H1 (cell line): Measurements from ENCODE around the gene KDM8. TPM values are rescaled to one million over a fixed set of nuclear protein-coding genes. Genes with fewer than 3 reads are reported as not detected.

Source experiments
- CTCF ChIA-PET: fragments of 300-600 bp; sonication (Branson Sonifier 250); formaldehyde crosslinking; loops from one replicate; lab custom pipeline; 2021; ENCODE audit not compliant: partially characterized antibody; lab: Charles Lee
- POLR2A ChIA-PET: fragments of 300-600 bp; sonication (Branson Sonifier 250); formaldehyde crosslinking; loops from one replicate; lab custom pipeline; 2021; ENCODE audit warnings: inconsistent platforms; ENCODE audit not compliant: partially characterized antibody; lab: Charles Lee
- DNase-seq, 2 experiments: peaks; one replicate each; pipeline versions ENCODE4 v3.0.0 to v3.0.0-alpha.2; 2010 to 2022; ENCODE audit warnings: low spot score in 2 of 2, low read depth in 1 of 2, mixed read lengths in 1 of 2
- FAIRE-seq: peaks from 2 replicates; lab custom pipeline; 2011; peaks lifted over from hg19 to GRCh38; lab: Jason Lieb, UNC
- H2AFZ ChIP-seq: 2 replicates; pipeline ENCODE4 v1.8.1; 2012; ENCODE audit warnings: low read length, inconsistent platforms
- H2AK5ac ChIP-seq: 2 replicates; pipeline ENCODE4 v1.6.1; 2013; ENCODE audit warnings: low read depth, low read length
- H2BK120ac ChIP-seq: replicated peaks from 2 replicates; pipeline ENCODE3; 2013; ENCODE audit warnings: low read depth, low read length, inconsistent platforms
- H2BK12ac ChIP-seq: 2 replicates; pipeline ENCODE4 v1.6.1; 2013; ENCODE audit warnings: low read depth, low read length
- H2BK15ac ChIP-seq: 2 replicates; pipeline ENCODE4 v1.6.1; 2013; ENCODE audit warnings: low read length
- H2BK20ac ChIP-seq: 2 replicates; pipeline ENCODE4 v1.6.1; 2013; ENCODE audit warnings: low read length
- H2BK5ac ChIP-seq: 2 replicates; pipeline ENCODE4 v1.6.1; 2013; ENCODE audit warnings: low read depth, low read length
- H3K14ac ChIP-seq: 2 replicates; pipeline ENCODE4 v1.6.1; 2013; ENCODE audit warnings: inconsistent platforms; ENCODE audit not compliant: insufficient read length
- H3K18ac ChIP-seq: 2 replicates; pipeline ENCODE4 v1.6.1; 2013; ENCODE audit warnings: low read length; ENCODE audit errors: extremely low read depth
- H3K23ac ChIP-seq: 2 replicates; pipeline ENCODE4 v1.6.1; 2013; ENCODE audit warnings: inconsistent platforms; ENCODE audit not compliant: insufficient read length
- H3K23me2 ChIP-seq: 2 replicates; pipeline ENCODE4 v1.6.1; 2013; ENCODE audit warnings: low read depth, low read length
- H3K27ac ChIP-seq: 2 replicates; pipeline ENCODE4 v1.6.1; 2011; ENCODE audit warnings: low read depth, low read length, inconsistent platforms
- H3K27me3 ChIP-seq, 4 experiments: replicated peaks in 1 of 4; 1 replicate in 1 of 4; 2 replicates in 3 of 4; pipeline versions ENCODE4 v1.6.1 to v1.8.1; 2011 to 2013; ENCODE audit warnings: low read length in 3 of 4, mild to moderate bottlenecking in 3 of 4, inconsistent platforms in 2 of 4, mixed read lengths in 2 of 4, moderate library complexity in 1 of 4; ENCODE audit not compliant: control insufficient read depth in 3 of 4, insufficient read depth in 3 of 4; ENCODE audit errors: extremely low read depth in 1 of 4
- H3K36me3 ChIP-seq, 4 experiments: 2 replicates each; pipeline versions ENCODE4 v1.6.1 to v1.8.1; 2011 to 2013; ENCODE audit warnings: mild to moderate bottlenecking in 4 of 4, low read length in 3 of 4, moderate library complexity in 2 of 4, control low read depth in 1 of 4, inconsistent platforms in 1 of 4; ENCODE audit not compliant: insufficient read depth in 4 of 4, control insufficient read depth in 2 of 4
- H3K4ac ChIP-seq: replicated peaks from 2 replicates; pipeline ENCODE3; 2013; ENCODE audit warnings: low read length, low read depth, mixed read lengths, inconsistent platforms; ENCODE audit not compliant: insufficient read length
- H3K4me1 ChIP-seq, 4 experiments: replicated peaks in 1 of 4; 1 replicate in 1 of 4; 2 replicates in 3 of 4; pipeline versions ENCODE4 v1.6.1 to v1.8.1; 2011 to 2013; ENCODE audit warnings: low read length in 3 of 4, inconsistent platforms in 2 of 4, mixed read lengths in 1 of 4; ENCODE audit not compliant: insufficient read depth in 4 of 4, control insufficient read depth in 3 of 4
- H3K4me2 ChIP-seq, 2 experiments: 2 replicates each; pipeline versions ENCODE4 v1.6.1 to v1.8.1; 2011 to 2013; ENCODE audit warnings: low read depth in 2 of 2, low read length in 2 of 2, control low read depth in 1 of 2, inconsistent platforms in 1 of 2, mild to moderate bottlenecking in 1 of 2; ENCODE audit not compliant: insufficient read depth in 1 of 2
- H3K4me3 ChIP-seq, 4 experiments: fragments of 200-600, 300-600 bp in 1 of 4; sonication (generic), shearing (Covaris generic), sonication (Bioruptor Twin) in 1 of 4; 2 replicates each; pipeline versions ENCODE4 v1.5.1 to v1.8.1; 2011 to 2016; ENCODE audit warnings: low read length in 4 of 4, low read depth in 3 of 4, control low read depth in 2 of 4, inconsistent platforms in 2 of 4, mild to moderate bottlenecking in 2 of 4, mixed read lengths in 1 of 4, moderate library complexity in 1 of 4; ENCODE audit not compliant: insufficient read depth in 2 of 4; ENCODE audit errors: extremely low read depth in 1 of 4
- H3K56ac ChIP-seq: replicated peaks from 2 replicates; pipeline ENCODE3; 2013; ENCODE audit warnings: low read depth, mild to moderate bottlenecking, mixed read lengths, low read length, inconsistent platforms; ENCODE audit not compliant: insufficient read length
- H3K79me1 ChIP-seq: 2 replicates; pipeline ENCODE4 v1.6.1; 2013; ENCODE audit warnings: low read depth, low read length, control low read depth
- H3K79me2 ChIP-seq, 2 experiments: 2 replicates each; pipeline versions ENCODE4 v1.6.1 to v1.8.1; 2012 to 2013; ENCODE audit warnings: low read length in 2 of 2, mild to moderate bottlenecking in 2 of 2, inconsistent platforms in 1 of 2; ENCODE audit not compliant: insufficient read depth in 2 of 2, control insufficient read depth in 1 of 2
- H3K9ac ChIP-seq, 4 experiments: replicated peaks in 1 of 4; 1 replicate in 1 of 4; 2 replicates in 3 of 4; pipeline versions ENCODE4 v1.6.1 to v1.8.1; 2011 to 2013; ENCODE audit warnings: low read depth in 3 of 4, low read length in 3 of 4, control low read depth in 2 of 4, mild to moderate bottlenecking in 2 of 4, moderate library complexity in 2 of 4, inconsistent platforms in 1 of 4; ENCODE audit errors: extremely low read depth in 1 of 4
- H3K9me3 ChIP-seq, 2 experiments: 2 replicates each; pipeline versions ENCODE4 v1.6.1 to v1.8.1; 2012 to 2013; ENCODE audit warnings: mild to moderate bottlenecking in 2 of 2, moderate library complexity in 2 of 2, control low read depth in 1 of 2, inconsistent platforms in 1 of 2, low read depth in 1 of 2, low read length in 1 of 2, mixed read lengths in 1 of 2; ENCODE audit not compliant: insufficient read depth in 2 of 2
- H4K20me1 ChIP-seq, 2 experiments: replicated peaks in 1 of 2; 2 replicates each; pipeline versions ENCODE3 to v1.8.1; 2011 to 2013; ENCODE audit warnings: inconsistent platforms in 2 of 2, low read length in 2 of 2, mild to moderate bottlenecking in 1 of 2; ENCODE audit not compliant: insufficient read depth in 2 of 2, control insufficient read depth in 1 of 2
- H4K5ac ChIP-seq: 2 replicates; pipeline ENCODE4 v1.6.1; 2013; ENCODE audit warnings: low read length, low read depth, mixed read lengths, inconsistent platforms; ENCODE audit not compliant: insufficient read length
- H4K8ac ChIP-seq: 2 replicates; pipeline ENCODE4 v1.8.0; 2013; ENCODE audit warnings: mild to moderate bottlenecking, moderate library complexity, low read length, inconsistent platforms; ENCODE audit not compliant: insufficient read depth; ENCODE audit errors: extremely low read depth
- H4K91ac ChIP-seq: replicated peaks from 2 replicates; pipeline ENCODE3; 2013; ENCODE audit warnings: low read length, mixed read lengths, inconsistent platforms; ENCODE audit not compliant: insufficient read length
- ASH2L ChIP-seq: fragments of 200-600, 300-600 bp; sonication (generic); IDR thresholded peaks from one replicate; pipeline ENCODE4 v1.7.1; 2017; ENCODE audit warnings: low read length
- NANOG ChIP-seq: IDR thresholded peaks from 2 replicates; pipeline ENCODE4 v1.6.1; 2011; ENCODE audit warnings: low read length, low read depth, mild to moderate bottlenecking, inconsistent platforms; ENCODE audit not compliant: insufficient read depth, poor library complexity, severe bottlenecking
- POLR2AphosphoS5 ChIP-seq: IDR thresholded peaks from 2 replicates; pipeline ENCODE4 v1.6.1; 2011; ENCODE audit warnings: low read depth, low read length
- RAD21 ChIP-seq, 2 experiments: IDR thresholded peaks in 1 of 2; conservative IDR thresholded peaks in 1 of 2; 2 replicates each; pipeline ENCODE4 v1.6.1; 2011; ENCODE audit warnings: low read depth in 2 of 2, low read length in 2 of 2, improper control_type of control experiment in 1 of 2, inconsistent platforms in 1 of 2, mild to moderate bottlenecking in 1 of 2, moderate library complexity in 1 of 2
- TEAD4 ChIP-seq: IDR thresholded peaks from 2 replicates; pipeline ENCODE4 v1.6.1; 2012; ENCODE audit warnings: low read depth, low read length, inconsistent platforms, mixed read lengths
- WGBS, 2 experiments: shearing (Covaris generic) in 1 of 2; methylation state at CpG; one replicate each; pipeline versions ENCODE4 v1.1.6 to v1.1.7; 2013 to 2015; ENCODE audit warnings: low lambda C conversion rate in 2 of 2, mixed read lengths in 2 of 2, inconsistent platforms in 1 of 2, low coverage in 1 of 2, missing lambda C conversion rate in 1 of 2; ENCODE audit not compliant: insufficient replicate concordance in 2 of 2, insufficient coverage in 1 of 2, insufficient read length in 1 of 2; ENCODE audit errors: extremely low coverage in 1 of 2, missing lambda C conversion rate in 1 of 2; 5-methylcytosine and 5-hydroxymethylcytosine counted together
- polyA plus RNA-seq, 7 experiments: library from polyadenylated mRNA; depleted of rRNA in 3 of 7; stranded (reverse) in 5 of 7; unstranded in 2 of 7; fragments of >200 nt in 5 of 7; fragments of 200-250 nt in 2 of 7; gene quantifications; 1 replicate in 5 of 7; 2 replicates in 1 of 7; 4 replicates in 1 of 7; pipeline versions ENCODE4 v1.2.1 to v1.2.3, GENCODE V29; 2011 to 2013; ENCODE audit warnings: missing spikeins in 2 of 7, mixed read lengths in 2 of 7
- total RNA-seq: library from RNA; stranded (reverse); fragmentation: NEBNext Ultra II Directional; extraction: Animal tissue kit (Norgen Biotek cat#: 25700); gene quantifications from 2 replicates; pipeline ENCODE4 v1.2.1, GENCODE V29; 2021

The KDM8 gene
- total and polyA plus RNA-seq, 2 of the 8 experiments (the other 6 are each of a cell fraction or from before 2014, with no cell fraction given), result 10.3 to 12.8 TPM

DNA sequence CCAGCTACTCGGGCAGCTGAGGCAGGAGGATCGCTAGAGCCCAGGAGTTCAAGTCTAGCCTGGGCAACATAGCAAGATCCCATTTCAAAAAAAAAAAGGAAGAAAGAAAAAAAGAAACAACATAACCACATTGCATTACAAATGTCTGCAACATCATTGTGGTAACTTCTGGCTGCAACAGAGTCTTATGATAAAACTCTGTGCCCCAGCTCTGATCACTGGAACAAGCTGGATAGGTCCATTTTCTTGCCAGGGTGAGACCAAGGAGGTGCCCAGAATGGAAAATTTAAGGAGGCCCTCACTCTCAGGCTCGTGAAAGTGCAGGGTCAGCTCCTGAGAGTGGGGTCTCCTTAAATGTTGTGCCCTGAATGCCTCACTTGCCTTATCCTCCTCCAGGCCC, 37.8 kb upstream of the KDM8 start:
- Histone ChIP-seq H2BK5ac (no peak overlapping the region), H3K18ac (no peak overlapping the region), H3K56ac (no peak overlapping the region), H3K27me3 (no peaks in the 10 kb centered on the region; a peak in 1 of 7 replicates), H4K5ac (no peak overlapping the region), H2BK120ac (no peak overlapping the region), H3K4me1 (no peaks in the 10 kb centered on the region), H3K4me3 (no peak overlapping the region), H3K79me1 (no peaks in the 10 kb centered on the region), H3K4ac (no peak overlapping the region), H3K9me3 (peaks cover 0 to 7% of the 10 kb centered on the region in 2 experiments; a peak in 2 of 4 replicates), H2BK20ac (no peak overlapping the region), H3K4me2 (no peak overlapping the region), H3K27ac (no peak overlapping the region), H3K23me2 (no peaks in the 10 kb centered on the region), H3K23ac (no peak overlapping the region), H2BK12ac (no peak overlapping the region), H4K20me1 (no peaks in the 10 kb centered on the region), H3K36me3 (no peaks in the 10 kb centered on the region), H3K14ac (no peak overlapping the region), H3K9ac (no peak overlapping the region), H2AK5ac (no peak overlapping the region), H2AFZ (no peak overlapping the region), H4K8ac (no peak overlapping the region), H2BK15ac (no peak overlapping the region), H4K91ac (no peak overlapping the region), H3K79me2 (no peaks in the 10 kb centered on the region)
- DNase-seq (no peak), FAIRE-seq (no peak)
- POLR2A ChIA-PET, result no interaction called here
- TF ChIP-seq ASH2L, result no peak
- no peak for TF ChIP-seq POLR2AphosphoS5
- TF ChIP-seq NANOG, result no peak
- no peak for TF ChIP-seq RAD21 (IDR thresholded peaks at IDR 0.05 in 1 of 2, conservative IDR thresholded peaks at IDR 0.05 in 1 of 2; ENCODE audit: low read depth in 2 of 2, low read length in 2 of 2)
- no peak for TF ChIP-seq TEAD4
- CTCF ChIA-PET, result interaction anchor here (1.1 to 4.2 kb wide), 5 partner anchors 8 to 69 kb away, joined by 3 to 30 read pairs (median 4); no protein-coding TSS in a partner anchor
- WGBS, 2 experiments, result 93% methylated on average over 3 of the region's 3 CpGs; no CpG with 5 or more reads in 1 of the 2 experiments
